H1 (cell line): ENCODE results near the gene RHBDD1. TPM values are rescaled to one million over a fixed set of nuclear protein-coding genes. Genes with fewer than 3 reads are reported as not detected.

Experiments used
- CTCF ChIA-PET: fragments of 300-600 bp; sonication (Branson Sonifier 250); formaldehyde crosslinking; loops from one replicate; lab custom pipeline; 2021; ENCODE audit not compliant: partially characterized antibody; lab: Charles Lee
- POLR2A ChIA-PET: fragments of 300-600 bp; sonication (Branson Sonifier 250); formaldehyde crosslinking; loops from one replicate; lab custom pipeline; 2021; ENCODE audit warnings: inconsistent platforms; ENCODE audit not compliant: partially characterized antibody; lab: Charles Lee
- DNase-seq, 2 experiments: peaks; one replicate each; pipeline versions ENCODE4 v3.0.0 to v3.0.0-alpha.2; 2010 to 2022; ENCODE audit warnings: low spot score in 2 of 2, low read depth in 1 of 2, mixed read lengths in 1 of 2
- FAIRE-seq: peaks from 2 replicates; lab custom pipeline; 2011; peaks lifted over from hg19 to GRCh38; lab: Jason Lieb, UNC
- H2AFZ ChIP-seq: 2 replicates; pipeline ENCODE4 v1.8.1; 2012; ENCODE audit warnings: low read length, inconsistent platforms
- H2AK5ac ChIP-seq: 2 replicates; pipeline ENCODE4 v1.6.1; 2013; ENCODE audit warnings: low read depth, low read length
- H2BK120ac ChIP-seq: replicated peaks from 2 replicates; pipeline ENCODE3; 2013; ENCODE audit warnings: low read depth, low read length, inconsistent platforms
- H2BK12ac ChIP-seq: 2 replicates; pipeline ENCODE4 v1.6.1; 2013; ENCODE audit warnings: low read depth, low read length
- H2BK15ac ChIP-seq: 2 replicates; pipeline ENCODE4 v1.6.1; 2013; ENCODE audit warnings: low read length
- H2BK20ac ChIP-seq: 2 replicates; pipeline ENCODE4 v1.6.1; 2013; ENCODE audit warnings: low read length
- H2BK5ac ChIP-seq: 2 replicates; pipeline ENCODE4 v1.6.1; 2013; ENCODE audit warnings: low read depth, low read length
- H3K14ac ChIP-seq: 2 replicates; pipeline ENCODE4 v1.6.1; 2013; ENCODE audit warnings: inconsistent platforms; ENCODE audit not compliant: insufficient read length
- H3K18ac ChIP-seq: 2 replicates; pipeline ENCODE4 v1.6.1; 2013; ENCODE audit warnings: low read length; ENCODE audit errors: extremely low read depth
- H3K23ac ChIP-seq: 2 replicates; pipeline ENCODE4 v1.6.1; 2013; ENCODE audit warnings: inconsistent platforms; ENCODE audit not compliant: insufficient read length
- H3K23me2 ChIP-seq: 2 replicates; pipeline ENCODE4 v1.6.1; 2013; ENCODE audit warnings: low read depth, low read length
- H3K27ac ChIP-seq: 2 replicates; pipeline ENCODE4 v1.6.1; 2011; ENCODE audit warnings: low read depth, low read length, inconsistent platforms
- H3K27me3 ChIP-seq, 4 experiments: replicated peaks in 1 of 4; 1 replicate in 1 of 4; 2 replicates in 3 of 4; pipeline versions ENCODE4 v1.6.1 to v1.8.1; 2011 to 2013; ENCODE audit warnings: low read length in 3 of 4, mild to moderate bottlenecking in 3 of 4, inconsistent platforms in 2 of 4, mixed read lengths in 2 of 4, moderate library complexity in 1 of 4; ENCODE audit not compliant: control insufficient read depth in 3 of 4, insufficient read depth in 3 of 4; ENCODE audit errors: extremely low read depth in 1 of 4
- H3K36me3 ChIP-seq, 4 experiments: 2 replicates each; pipeline versions ENCODE4 v1.6.1 to v1.8.1; 2011 to 2013; ENCODE audit warnings: mild to moderate bottlenecking in 4 of 4, low read length in 3 of 4, moderate library complexity in 2 of 4, control low read depth in 1 of 4, inconsistent platforms in 1 of 4; ENCODE audit not compliant: insufficient read depth in 4 of 4, control insufficient read depth in 2 of 4
- H3K4ac ChIP-seq: replicated peaks from 2 replicates; pipeline ENCODE3; 2013; ENCODE audit warnings: low read length, low read depth, mixed read lengths, inconsistent platforms; ENCODE audit not compliant: insufficient read length
- H3K4me1 ChIP-seq, 4 experiments: replicated peaks in 1 of 4; 1 replicate in 1 of 4; 2 replicates in 3 of 4; pipeline versions ENCODE4 v1.6.1 to v1.8.1; 2011 to 2013; ENCODE audit warnings: low read length in 3 of 4, inconsistent platforms in 2 of 4, mixed read lengths in 1 of 4; ENCODE audit not compliant: insufficient read depth in 4 of 4, control insufficient read depth in 3 of 4
- H3K4me2 ChIP-seq, 2 experiments: 2 replicates each; pipeline versions ENCODE4 v1.6.1 to v1.8.1; 2011 to 2013; ENCODE audit warnings: low read depth in 2 of 2, low read length in 2 of 2, control low read depth in 1 of 2, inconsistent platforms in 1 of 2, mild to moderate bottlenecking in 1 of 2; ENCODE audit not compliant: insufficient read depth in 1 of 2
- H3K4me3 ChIP-seq, 4 experiments: fragments of 200-600, 300-600 bp in 1 of 4; sonication (generic), shearing (Covaris generic), sonication (Bioruptor Twin) in 1 of 4; 2 replicates each; pipeline versions ENCODE4 v1.5.1 to v1.8.1; 2011 to 2016; ENCODE audit warnings: low read length in 4 of 4, low read depth in 3 of 4, control low read depth in 2 of 4, inconsistent platforms in 2 of 4, mild to moderate bottlenecking in 2 of 4, mixed read lengths in 1 of 4, moderate library complexity in 1 of 4; ENCODE audit not compliant: insufficient read depth in 2 of 4; ENCODE audit errors: extremely low read depth in 1 of 4
- H3K56ac ChIP-seq: replicated peaks from 2 replicates; pipeline ENCODE3; 2013; ENCODE audit warnings: low read depth, mild to moderate bottlenecking, mixed read lengths, low read length, inconsistent platforms; ENCODE audit not compliant: insufficient read length
- H3K79me1 ChIP-seq: 2 replicates; pipeline ENCODE4 v1.6.1; 2013; ENCODE audit warnings: low read depth, low read length, control low read depth
- H3K79me2 ChIP-seq, 2 experiments: 2 replicates each; pipeline versions ENCODE4 v1.6.1 to v1.8.1; 2012 to 2013; ENCODE audit warnings: low read length in 2 of 2, mild to moderate bottlenecking in 2 of 2, inconsistent platforms in 1 of 2; ENCODE audit not compliant: insufficient read depth in 2 of 2, control insufficient read depth in 1 of 2
- H3K9ac ChIP-seq, 4 experiments: replicated peaks in 1 of 4; 1 replicate in 1 of 4; 2 replicates in 3 of 4; pipeline versions ENCODE4 v1.6.1 to v1.8.1; 2011 to 2013; ENCODE audit warnings: low read depth in 3 of 4, low read length in 3 of 4, control low read depth in 2 of 4, mild to moderate bottlenecking in 2 of 4, moderate library complexity in 2 of 4, inconsistent platforms in 1 of 4; ENCODE audit errors: extremely low read depth in 1 of 4
- H3K9me3 ChIP-seq, 2 experiments: 2 replicates each; pipeline versions ENCODE4 v1.6.1 to v1.8.1; 2012 to 2013; ENCODE audit warnings: mild to moderate bottlenecking in 2 of 2, moderate library complexity in 2 of 2, control low read depth in 1 of 2, inconsistent platforms in 1 of 2, low read depth in 1 of 2, low read length in 1 of 2, mixed read lengths in 1 of 2; ENCODE audit not compliant: insufficient read depth in 2 of 2
- H4K20me1 ChIP-seq, 2 experiments: replicated peaks in 1 of 2; 2 replicates each; pipeline versions ENCODE3 to v1.8.1; 2011 to 2013; ENCODE audit warnings: inconsistent platforms in 2 of 2, low read length in 2 of 2, mild to moderate bottlenecking in 1 of 2; ENCODE audit not compliant: insufficient read depth in 2 of 2, control insufficient read depth in 1 of 2
- H4K5ac ChIP-seq: 2 replicates; pipeline ENCODE4 v1.6.1; 2013; ENCODE audit warnings: low read length, low read depth, mixed read lengths, inconsistent platforms; ENCODE audit not compliant: insufficient read length
- H4K8ac ChIP-seq: 2 replicates; pipeline ENCODE4 v1.8.0; 2013; ENCODE audit warnings: mild to moderate bottlenecking, moderate library complexity, low read length, inconsistent platforms; ENCODE audit not compliant: insufficient read depth; ENCODE audit errors: extremely low read depth
- H4K91ac ChIP-seq: replicated peaks from 2 replicates; pipeline ENCODE3; 2013; ENCODE audit warnings: low read length, mixed read lengths, inconsistent platforms; ENCODE audit not compliant: insufficient read length
- CBX5 ChIP-seq: fragments of 300-800, 300-1000 bp; sonication (generic); IDR thresholded peaks from 2 replicates; pipeline ENCODE4 v1.7.1; 2016; ENCODE audit warnings: antibody characterized with exemption, low read length, low read depth
- CBX8 ChIP-seq: fragments of 300-800, 300-1000 bp; sonication (generic); IDR thresholded peaks from 2 replicates; pipeline ENCODE4 v1.7.1; 2016; ENCODE audit warnings: low read depth, low read length, borderline replicate concordance
- EP300 ChIP-seq, 2 experiments: IDR thresholded peaks; 1 replicate in 1 of 2; 2 replicates in 1 of 2; pipeline ENCODE4 v1.6.1; 2011 to 2012; ENCODE audit warnings: low read depth in 2 of 2, low read length in 2 of 2, mild to moderate bottlenecking in 2 of 2, borderline replicate concordance in 1 of 2, inconsistent platforms in 1 of 2, moderate library complexity in 1 of 2
- MAX ChIP-seq: IDR thresholded peaks from 2 replicates; pipeline ENCODE4 v1.6.1; 2012; ENCODE audit warnings: inconsistent platforms
- NANOG ChIP-seq: IDR thresholded peaks from 2 replicates; pipeline ENCODE4 v1.6.1; 2011; ENCODE audit warnings: low read length, low read depth, mild to moderate bottlenecking, inconsistent platforms; ENCODE audit not compliant: insufficient read depth, poor library complexity, severe bottlenecking
- TAF1 ChIP-seq: IDR thresholded peaks from 2 replicates; pipeline ENCODE4 v1.6.1; 2011; ENCODE audit warnings: mild to moderate bottlenecking, low read depth, low read length
- TAF7 ChIP-seq: optimal IDR thresholded peaks from 2 replicates; pipeline ENCODE3; 2011; ENCODE audit warnings: low read depth, mild to moderate bottlenecking, inconsistent platforms, low read length, moderate library complexity, borderline replicate concordance
- YY1 ChIP-seq: IDR thresholded peaks from 2 replicates; pipeline ENCODE4 v1.6.1; 2011; ENCODE audit warnings: low read depth, mild to moderate bottlenecking, low read length
- WGBS, 2 experiments: shearing (Covaris generic) in 1 of 2; methylation state at CpG; one replicate each; pipeline versions ENCODE4 v1.1.6 to v1.1.7; 2013 to 2015; ENCODE audit warnings: low lambda C conversion rate in 2 of 2, mixed read lengths in 2 of 2, inconsistent platforms in 1 of 2, low coverage in 1 of 2, missing lambda C conversion rate in 1 of 2; ENCODE audit not compliant: insufficient replicate concordance in 2 of 2, insufficient coverage in 1 of 2, insufficient read length in 1 of 2; ENCODE audit errors: extremely low coverage in 1 of 2, missing lambda C conversion rate in 1 of 2; 5-methylcytosine and 5-hydroxymethylcytosine counted together
- polyA plus RNA-seq, 7 experiments: library from polyadenylated mRNA; depleted of rRNA in 3 of 7; stranded (reverse) in 5 of 7; unstranded in 2 of 7; fragments of >200 nt in 5 of 7; fragments of 200-250 nt in 2 of 7; gene quantifications; 1 replicate in 5 of 7; 2 replicates in 1 of 7; 4 replicates in 1 of 7; pipeline versions ENCODE4 v1.2.1 to v1.2.3, GENCODE V29; 2011 to 2013; ENCODE audit warnings: missing spikeins in 2 of 7, mixed read lengths in 2 of 7
- total RNA-seq: library from RNA; stranded (reverse); fragmentation: NEBNext Ultra II Directional; extraction: Animal tissue kit (Norgen Biotek cat#: 25700); gene quantifications from 2 replicates; pipeline ENCODE4 v1.2.1, GENCODE V29; 2021

Gene RHBDD1
- total and polyA plus RNA-seq, 2 of the 8 experiments (the other 6 are each of a cell fraction or from before 2014, with no cell fraction given), result 10.5 to 23.1 TPM

- H3K4me3 ChIP-seq, result no peak overlapping the region
- WGBS, 2 experiments, result 92% methylated on average over 7 of the region's 7 CpGs; no CpG with 5 or more reads in 1 of the 2 experiments
- no peaks in the 10 kb centered on the region for H3K36me3 ChIP-seq
- H3K4me1 ChIP-seq, result no peaks in the 10 kb centered on the region
- no peak overlapping the region for H2BK15ac ChIP-seq
- no peak overlapping the region for H2BK20ac ChIP-seq
- H3K27me3 ChIP-seq, result no peaks in the 10 kb centered on the region
- no peak overlapping the region for H2BK12ac ChIP-seq
- H2BK120ac ChIP-seq, result no peak overlapping the region
- no peak for DNase-seq
- FAIRE-seq, result no peak
- H3K79me2 ChIP-seq, result no peaks in the 10 kb centered on the region
- no peak overlapping the region for H3K14ac ChIP-seq
- H3K27ac ChIP-seq, result no peak overlapping the region
- H3K4ac ChIP-seq, result no peak overlapping the region
- no peak overlapping the region for H4K8ac ChIP-seq
- ChIA-PET CTCF (interaction anchor here (0.7 to 5.8 kb wide), 7 partner anchors 9 to 236 kb away, joined by 3 to 53 read pairs (median 3); no protein-coding TSS in a partner anchor), POLR2A (interaction anchor here (0.6 kb wide), 1 partner anchor 9 kb away, joined by 3 read pairs; no protein-coding TSS in a partner anchor)
- no peak overlapping the region for H2BK5ac ChIP-seq
- no peak overlapping the region for H4K91ac ChIP-seq
- H3K4me2 ChIP-seq, result no peak overlapping the region
- no peaks in the 10 kb centered on the region for H3K9me3 ChIP-seq
- H2AK5ac ChIP-seq, result no peak overlapping the region
- no peak overlapping the region for H2AFZ ChIP-seq
- H3K23ac ChIP-seq, result no peak overlapping the region
- no peak overlapping the region for H3K9ac ChIP-seq
- peaks cover under 1% of the 10 kb centered on the region; the same call in 1 of the 2 replicates for H3K23me2 ChIP-seq
- no peaks in the 10 kb centered on the region for H4K20me1 ChIP-seq
- H3K79me1 ChIP-seq, result no peaks in the 10 kb centered on the region
- H3K18ac ChIP-seq, result no peak overlapping the region
- no peak overlapping the region for H4K5ac ChIP-seq
- no peak overlapping the region for H3K56ac ChIP-seq
- TF ChIP-seq MAX, result no peak
- TF ChIP-seq TAF1, result no peak
- no peak for TF ChIP-seq CBX8
- TF ChIP-seq CBX5, result no peak
- no peak for TF ChIP-seq TAF7
- TF ChIP-seq YY1, result no peak
- TF ChIP-seq EP300 (IDR thresholded peaks at IDR 0.05; ENCODE audit: borderline replicate concordance in 1 of 2, low read depth in 2 of 2, low read length in 2 of 2), result no peak
- TF ChIP-seq NANOG, result no peak
Measured at GRCh38 chr2:227035711-227036367, 200.0 kb downstream of the RHBDD1 start.
